HFFc6 (cell line): ENCODE results near the gene MYRIP. TPM values are rescaled to one million over a fixed set of nuclear protein-coding genes. Genes with fewer than 3 reads are reported as not detected.

ENCODE experiments used
- DNase-seq: peaks from one replicate; pipeline ENCODE4 v3.0.0-alpha.2; 2018
- H3K27ac Mint-ChIP-seq: 2 replicates; pipeline ENCODE4 v1.8.0; 2020; ENCODE audit warnings: mild to moderate bottlenecking, mixed read lengths
- H3K27me3 Mint-ChIP-seq: 2 replicates; pipeline ENCODE4 v1.8.0; 2021; ENCODE audit warnings: mild to moderate bottlenecking, moderate library complexity, mixed read lengths; ENCODE audit not compliant: insufficient read depth
- H3K36me3 Mint-ChIP-seq: 2 replicates; pipeline ENCODE4 v1.8.0; 2021; ENCODE audit warnings: low read depth, mixed read lengths
- H3K4me1 Mint-ChIP-seq: 2 replicates; pipeline ENCODE4 v1.8.0; 2020; ENCODE audit warnings: low read depth, mixed read lengths
- H3K4me3 Mint-ChIP-seq: 2 replicates; pipeline ENCODE4 v1.8.0; 2020; ENCODE audit warnings: mild to moderate bottlenecking, moderate library complexity, mixed read lengths
- H3K9me3 Mint-ChIP-seq: 2 replicates; pipeline ENCODE4 v1.8.0; 2020; ENCODE audit warnings: mild to moderate bottlenecking, mixed read lengths
- total RNA-seq, 6 experiments: library from RNA; stranded (reverse); fragmentation: NEBNext Ultra II Directional; extraction: Animal tissue kit (Norgen Biotek cat#: 25700); gene quantifications; 2 replicates in 1 of 6; 3 replicates in 5 of 6; pipeline ENCODE4 v1.2.3, GENCODE V29; 2021
- TF ChIP-seq, protein P1 (sequence below): fragments of 200-600 bp; sonication (generic); IDR thresholded peaks from 2 replicates; pipeline ENCODE4 v1.5.0; 2021; ENCODE audit warnings: antibody characterized with exemption, mild to moderate bottlenecking

The MYRIP gene
- total RNA-seq, 6 experiments from 2014 or later = 0.07 to 0.28 (median 0.13) TPM; not detected in 1

DNA sequence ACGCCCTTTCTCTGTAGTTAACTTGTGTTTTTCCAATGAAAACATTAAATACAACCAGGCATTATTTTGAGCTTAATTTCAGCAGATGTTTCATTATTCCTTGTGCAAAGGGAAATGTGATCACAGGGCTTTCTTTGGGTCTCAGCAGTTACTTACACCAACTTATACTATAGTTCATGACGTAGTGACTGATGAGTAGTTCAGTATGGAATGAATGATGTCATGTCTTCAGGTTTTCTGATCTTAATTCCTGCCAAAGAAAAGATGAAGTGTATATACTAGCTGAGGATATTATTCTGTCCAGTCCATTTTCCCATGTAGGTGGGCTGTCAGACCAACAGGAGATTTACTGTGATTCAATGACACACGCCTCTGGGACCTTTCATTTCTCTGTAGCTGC is 61.3 kb downstream of the MYRIP start:
- no peak for DNase-seq
- 0 out of 2 replicates have a peak, but pooled peaks cover under 1% of the 10 kb centered on the region for H3K9me3 Mint-ChIP-seq
- no peaks in the 10 kb centered on the region for H3K36me3 Mint-ChIP-seq
- H3K27me3 Mint-ChIP-seq = no peaks in the 10 kb centered on the region
- H3K4me1 Mint-ChIP-seq = no peaks in the 10 kb centered on the region
- no peak overlapping the region for H3K4me3 Mint-ChIP-seq
- TF ChIP-seq, protein P1, sequence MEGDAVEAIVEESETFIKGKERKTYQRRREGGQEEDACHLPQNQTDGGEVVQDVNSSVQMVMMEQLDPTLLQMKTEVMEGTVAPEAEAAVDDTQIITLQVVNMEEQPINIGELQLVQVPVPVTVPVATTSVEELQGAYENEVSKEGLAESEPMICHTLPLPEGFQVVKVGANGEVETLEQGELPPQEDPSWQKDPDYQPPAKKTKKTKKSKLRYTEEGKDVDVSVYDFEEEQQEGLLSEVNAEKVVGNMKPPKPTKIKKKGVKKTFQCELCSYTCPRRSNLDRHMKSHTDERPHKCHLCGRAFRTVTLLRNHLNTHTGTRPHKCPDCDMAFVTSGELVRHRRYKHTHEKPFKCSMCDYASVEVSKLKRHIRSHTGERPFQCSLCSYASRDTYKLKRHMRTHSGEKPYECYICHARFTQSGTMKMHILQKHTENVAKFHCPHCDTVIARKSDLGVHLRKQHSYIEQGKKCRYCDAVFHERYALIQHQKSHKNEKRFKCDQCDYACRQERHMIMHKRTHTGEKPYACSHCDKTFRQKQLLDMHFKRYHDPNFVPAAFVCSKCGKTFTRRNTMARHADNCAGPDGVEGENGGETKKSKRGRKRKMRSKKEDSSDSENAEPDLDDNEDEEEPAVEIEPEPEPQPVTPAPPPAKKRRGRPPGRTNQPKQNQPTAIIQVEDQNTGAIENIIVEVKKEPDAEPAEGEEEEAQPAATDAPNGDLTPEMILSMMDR = no peak
- H3K27ac Mint-ChIP-seq = no peak overlapping the region

DNA sequence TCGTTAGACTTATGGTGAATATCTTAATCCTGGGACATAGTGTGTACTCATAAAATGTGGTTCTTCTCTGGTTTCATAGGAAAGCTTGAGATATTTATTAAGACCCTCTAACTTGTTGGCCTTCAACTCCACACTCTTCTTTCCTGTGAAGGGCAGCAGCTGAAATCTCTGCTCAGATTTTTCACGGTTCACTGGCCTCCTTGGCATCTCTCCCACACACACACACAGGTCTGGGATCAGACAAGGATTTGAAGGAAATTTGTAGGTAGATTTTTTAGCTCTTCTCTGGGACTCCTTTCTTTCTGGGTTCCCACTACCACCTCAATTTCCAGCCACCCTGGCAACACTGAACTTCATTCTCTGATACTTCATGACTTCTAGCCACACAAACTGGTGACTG is 70.2 kb downstream of the MYRIP start:
- no peak overlapping the region for H3K27ac Mint-ChIP-seq
- H3K36me3 Mint-ChIP-seq = no peaks in the 10 kb centered on the region
- no peak overlapping the region for H3K4me3 Mint-ChIP-seq
- TF ChIP-seq, protein P1 = no peak
- no peak for DNase-seq
- H3K9me3 Mint-ChIP-seq = peaks cover 6% of the 10 kb centered on the region
- peaks cover 1% of the 10 kb centered on the region; the same call in 1 of the 2 replicates for H3K27me3 Mint-ChIP-seq
- H3K4me1 Mint-ChIP-seq = no peaks in the 10 kb centered on the region

DNA sequence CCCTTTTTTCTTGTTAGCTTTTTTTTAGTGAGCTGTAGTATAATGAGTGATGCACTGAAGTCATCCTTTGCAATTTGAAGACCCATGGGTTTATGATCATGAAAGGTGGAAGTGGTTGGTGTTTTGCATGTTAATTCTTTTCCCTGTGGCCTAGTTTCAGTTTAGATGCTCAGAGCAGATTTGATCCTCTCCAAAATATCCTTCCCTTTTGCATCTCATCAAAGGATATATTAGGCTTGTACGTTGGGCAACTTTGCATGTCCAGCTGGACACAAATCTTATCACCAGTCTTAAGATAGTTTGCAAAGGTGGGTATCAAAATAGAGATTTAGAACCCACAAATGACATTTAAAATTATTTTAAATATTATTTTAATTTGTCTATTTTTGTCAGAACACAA is 72.7 kb downstream of the MYRIP start:
- Mint-ChIP-seq H3K4me3 (no peak overlapping the region), H3K27me3 (no peaks in the 10 kb centered on the region), H3K36me3 (no peaks in the 10 kb centered on the region), H3K4me1 (no peaks in the 10 kb centered on the region), H3K9me3 (no peaks in the 10 kb centered on the region), H3K27ac (no peak overlapping the region)
- no peak for DNase-seq
- TF ChIP-seq, protein P1 = no peak

DNA sequence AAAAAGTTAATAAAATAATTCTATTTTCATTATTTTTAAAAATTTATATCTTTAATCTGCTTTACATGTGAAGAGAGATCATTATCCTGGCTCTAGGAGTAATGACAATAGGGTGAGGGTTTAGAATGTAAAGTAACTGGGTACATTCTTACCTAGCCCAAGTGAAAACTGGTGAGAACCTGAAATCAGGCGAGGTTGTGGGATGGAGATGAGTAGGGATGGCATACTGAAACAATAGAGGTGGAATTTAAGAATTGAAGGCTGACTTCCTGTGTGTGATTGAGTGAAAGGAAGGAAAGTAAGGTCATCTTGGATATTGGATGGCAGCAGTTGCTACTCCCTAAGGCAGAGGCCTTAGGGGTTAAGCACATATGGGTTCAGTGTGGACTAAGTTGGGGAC is 82.7 kb downstream of the MYRIP start:
- Mint-ChIP-seq H3K27ac (no peak overlapping the region), H3K36me3 (no peaks in the 10 kb centered on the region), H3K27me3 (peaks cover 5% of the 10 kb centered on the region), H3K9me3 (no peaks in the 10 kb centered on the region; the same call in 1 of the 2 replicates), H3K4me3 (no peak overlapping the region), H3K4me1 (no peaks in the 10 kb centered on the region)
- TF ChIP-seq, protein P1 = no peak
- no peak for DNase-seq

DNA sequence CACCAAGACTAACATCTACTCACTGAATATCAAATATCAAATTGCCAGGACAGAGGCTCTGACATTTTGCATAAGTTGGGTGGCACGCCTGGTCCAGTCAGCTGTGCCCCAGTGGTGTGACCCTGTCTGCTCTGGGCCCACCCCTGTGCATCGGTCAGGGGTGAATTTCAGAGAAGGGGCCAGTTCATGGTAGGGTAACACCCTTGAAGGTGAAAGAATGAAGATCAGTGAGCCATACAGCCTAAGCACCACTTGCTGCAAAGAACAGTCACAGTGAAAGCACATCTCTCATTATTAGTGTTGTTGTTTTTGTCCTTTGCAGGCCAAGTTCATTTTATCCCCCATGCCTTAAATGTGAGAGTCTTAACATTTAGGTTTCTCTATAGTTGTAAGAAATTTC is 86.8 kb downstream of the MYRIP start:
- no peaks in the 10 kb centered on the region for H3K36me3 Mint-ChIP-seq
- no peaks in the 10 kb centered on the region for H3K4me1 Mint-ChIP-seq
- H3K27ac Mint-ChIP-seq = no peak overlapping the region
- DNase-seq = no peak
- TF ChIP-seq, protein P1 = no peak
- H3K9me3 Mint-ChIP-seq = no peaks in the 10 kb centered on the region
- H3K27me3 Mint-ChIP-seq = peaks cover 2% of the 10 kb centered on the region; the same call in 1 of the 2 replicates
- no peak overlapping the region for H3K4me3 Mint-ChIP-seq
